HG03521 (cell line): ENCODE data around the gene SFXN4.
"Not testable (repeated sequence)": the region's sequence is repeated elsewhere in the genome, so short reads cannot be mapped to it uniquely, and the experiment has no call there.

ENCODE experiments used
- ATAC-seq: cut with Tn5 transposase; IDR thresholded peaks from one replicate; pipeline ENCODE4 v1.9.1; 2021; ENCODE audit warnings: mild to moderate bottlenecking, moderate library complexity; ENCODE audit not compliant: unreplicated experiment

The SFXN4 gene

GRCh38 chr10:119149157-119149556, 16.4 kb downstream of the SFXN4 start:
- ATAC-seq, result no peak

DNA sequence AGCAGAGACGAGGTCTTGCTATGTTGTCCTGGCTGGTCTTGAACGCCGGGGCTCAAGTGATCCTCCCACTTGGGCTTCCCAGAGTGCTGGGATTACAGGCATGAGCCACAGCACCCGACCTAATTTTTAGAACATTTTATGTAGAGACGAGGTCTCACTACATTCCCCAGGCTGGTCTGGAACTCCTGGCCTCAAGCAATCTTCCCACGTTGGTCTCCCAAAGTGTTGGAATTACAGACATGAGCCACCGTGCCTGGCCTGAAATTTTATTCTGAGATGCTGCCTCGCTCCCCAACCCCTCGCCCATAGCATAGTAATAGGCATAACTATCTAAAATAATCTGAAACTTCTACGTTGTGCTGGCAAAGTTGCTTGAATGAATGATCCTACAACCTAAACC, 21.9 kb downstream of the SFXN4 start:
- no peak for ATAC-seq

DNA sequence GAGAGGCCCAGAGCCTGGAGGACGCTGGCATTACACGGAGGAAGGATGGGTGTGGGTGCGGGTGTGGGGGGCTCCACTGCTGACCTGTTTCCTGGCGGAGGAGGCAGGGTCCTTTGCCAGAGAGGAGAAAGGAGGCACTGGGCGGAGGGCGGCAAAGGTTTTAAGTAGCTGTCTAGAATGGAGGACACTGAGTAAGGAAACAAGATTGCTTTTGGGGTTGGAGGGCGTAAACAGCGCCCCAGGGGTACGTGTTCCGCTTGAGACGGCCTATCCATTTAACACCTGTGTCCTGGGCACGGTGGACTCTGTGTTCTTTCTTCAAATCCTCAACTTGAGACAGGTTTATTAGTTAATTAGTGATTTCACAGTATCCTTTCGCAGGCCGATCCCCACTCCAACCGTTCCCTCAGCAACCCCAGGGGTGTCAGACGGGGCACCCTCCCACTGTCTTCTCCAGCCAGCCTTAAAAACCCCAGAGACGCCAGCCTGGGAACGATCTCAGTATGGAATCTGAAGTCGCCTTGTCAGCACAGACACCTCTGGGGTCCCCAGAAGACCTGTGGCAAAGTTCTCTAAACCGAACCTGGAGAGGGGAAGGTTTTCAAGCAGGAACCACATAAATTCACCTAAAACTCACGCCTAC, 24.8 kb downstream of the SFXN4 start:
- ATAC-seq, result no peak

GRCh38 chr10:119139464-119140067, 25.9 kb downstream of the SFXN4 start:
- no peak for ATAC-seq

- no peak for ATAC-seq
Measured at GRCh38 chr10:119138346-119139306, 26.9 kb downstream of the SFXN4 start.

GRCh38 chr10:119137878-119138277, 27.6 kb downstream of the SFXN4 start:
- not testable (repeated sequence) for ATAC-seq

DNA sequence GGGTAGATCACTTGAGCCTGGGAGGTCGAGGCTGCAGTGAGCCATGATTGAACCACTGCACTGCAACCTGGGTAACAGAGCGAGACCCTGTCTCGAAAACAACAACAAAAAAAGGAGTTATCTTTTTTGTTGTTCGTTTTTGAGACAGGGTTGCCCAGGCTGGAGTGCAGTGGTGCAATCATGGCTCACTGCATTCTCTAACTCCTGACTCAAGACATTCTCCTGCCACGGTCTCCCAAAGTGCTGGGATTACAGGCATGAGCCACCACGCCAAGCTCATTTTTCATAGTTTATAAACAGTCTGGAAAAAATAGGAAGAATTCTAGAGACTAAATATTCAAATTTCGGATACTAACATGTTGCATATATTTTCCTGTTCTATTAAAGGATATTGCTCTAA, 29.4 kb downstream of the SFXN4 start:
- ATAC-seq, result no peak

- ATAC-seq, result no peak
Measured at GRCh38 chr10:119135513-119135881, 30.0 kb downstream of the SFXN4 start.

DNA sequence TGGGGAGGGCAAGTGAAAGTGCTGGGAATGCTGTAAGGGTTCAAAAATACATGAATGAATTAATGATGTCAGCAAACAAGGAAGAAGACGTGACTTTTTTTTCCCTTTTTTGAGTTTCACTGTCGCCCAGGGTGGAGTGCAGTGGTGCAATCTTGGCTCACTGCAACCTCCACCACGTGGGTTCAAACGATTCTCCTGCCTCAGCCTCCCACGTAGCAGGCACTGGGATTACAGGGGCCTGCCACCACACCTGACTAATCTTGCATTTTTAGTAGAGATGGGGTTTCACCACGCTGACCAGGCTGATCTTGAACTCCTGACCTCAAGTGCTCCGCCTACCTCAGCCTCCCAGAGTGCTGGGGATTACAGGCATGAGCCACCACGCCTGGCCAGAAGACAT, 31.6 kb downstream of the SFXN4 start:
- no peak for ATAC-seq

DNA sequence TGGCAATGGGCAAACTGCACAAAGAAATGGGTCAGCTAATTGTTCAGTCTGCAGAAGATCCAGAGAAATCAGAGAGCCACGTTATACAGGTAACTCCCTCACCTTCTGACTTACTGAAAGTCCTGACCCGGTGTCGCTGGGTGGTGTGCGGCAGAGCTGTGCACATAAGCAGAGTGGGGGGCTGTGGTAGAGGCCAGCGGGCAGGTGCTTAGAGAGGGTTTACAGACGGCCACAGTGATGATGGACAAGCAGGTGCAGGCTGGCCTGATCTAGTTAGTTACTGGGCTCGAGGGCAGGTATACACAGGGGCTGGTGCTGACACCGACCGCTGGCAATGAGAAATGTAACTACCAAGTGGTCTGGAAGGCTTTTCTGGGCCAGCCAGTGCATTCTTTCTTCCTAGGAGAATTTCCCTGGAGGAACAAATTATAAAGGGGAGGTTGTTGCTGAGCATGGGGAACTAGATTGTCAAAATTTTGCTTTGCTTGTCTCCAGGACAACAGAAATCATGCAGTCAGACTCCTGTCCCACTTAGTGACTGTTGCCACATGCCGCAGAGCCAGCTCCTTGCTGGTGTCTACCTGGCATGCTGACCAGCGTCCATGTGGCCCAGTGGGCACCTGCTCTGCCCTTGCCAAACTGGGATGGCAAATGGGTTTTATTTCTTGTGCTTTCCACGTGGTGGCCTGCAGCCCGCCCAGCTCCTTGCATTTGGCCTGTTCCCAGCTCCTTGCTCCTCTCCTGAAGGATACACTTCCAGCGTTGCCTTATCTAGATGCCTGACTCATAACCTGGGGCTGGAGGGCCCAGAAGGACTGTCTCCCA, 32.8 kb downstream of the SFXN4 start:
- ATAC-seq, result no peak

DNA sequence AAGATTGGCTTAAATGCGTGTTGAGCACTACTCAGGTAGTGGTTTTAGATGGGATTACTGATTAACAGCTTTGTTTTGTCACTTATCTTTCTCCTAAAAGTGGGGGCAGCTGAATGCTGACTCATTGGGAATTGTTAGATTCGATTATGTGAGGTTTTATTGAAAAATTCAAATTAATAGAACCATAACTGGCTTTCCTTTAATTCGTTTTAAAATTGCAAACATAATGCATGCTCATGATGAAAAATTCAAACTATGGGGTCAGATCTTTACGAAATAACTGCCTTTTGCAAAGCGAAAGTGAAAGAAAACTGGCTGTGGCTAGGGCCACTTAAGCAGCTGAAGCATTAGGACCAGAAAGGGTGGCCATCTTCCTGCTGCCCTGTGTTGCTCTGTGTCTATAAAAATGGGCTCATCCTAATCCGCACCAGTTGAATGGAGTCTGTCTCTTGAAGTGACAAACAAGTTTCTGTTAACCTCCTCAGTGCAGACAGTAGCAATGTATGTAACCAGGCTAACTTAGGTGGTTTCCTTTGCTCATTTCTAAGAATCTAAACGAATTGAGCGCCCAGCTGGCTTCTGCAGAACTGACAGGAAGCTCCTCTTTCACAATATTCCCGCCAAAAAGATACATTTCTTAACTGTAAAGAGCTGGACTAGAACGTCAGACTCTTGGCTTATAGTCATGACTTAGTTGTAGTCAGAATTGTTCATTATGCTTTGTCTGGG, 33.8 kb downstream of the SFXN4 start:
- ATAC-seq, result peak; percentile 43

DNA sequence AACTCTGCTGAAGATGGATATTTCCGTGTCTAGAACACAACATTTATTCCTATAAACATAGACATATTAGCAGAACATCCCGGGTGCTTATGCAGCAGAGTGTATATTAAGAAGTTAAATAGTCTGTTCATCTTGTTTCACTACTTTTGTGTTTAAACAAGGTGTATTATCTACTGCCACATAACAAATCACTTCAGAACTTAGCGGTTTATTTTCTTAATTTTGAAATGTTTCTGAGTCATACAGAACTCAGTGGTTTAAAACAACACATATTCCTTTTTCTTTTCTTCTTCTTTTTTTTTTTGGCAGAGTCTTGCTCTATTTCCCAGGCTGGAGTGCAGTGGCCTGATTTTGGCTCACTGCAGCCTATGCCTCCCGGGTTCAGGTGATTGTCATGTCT, 35.8 kb downstream of the SFXN4 start:
- no peak for ATAC-seq

DNA sequence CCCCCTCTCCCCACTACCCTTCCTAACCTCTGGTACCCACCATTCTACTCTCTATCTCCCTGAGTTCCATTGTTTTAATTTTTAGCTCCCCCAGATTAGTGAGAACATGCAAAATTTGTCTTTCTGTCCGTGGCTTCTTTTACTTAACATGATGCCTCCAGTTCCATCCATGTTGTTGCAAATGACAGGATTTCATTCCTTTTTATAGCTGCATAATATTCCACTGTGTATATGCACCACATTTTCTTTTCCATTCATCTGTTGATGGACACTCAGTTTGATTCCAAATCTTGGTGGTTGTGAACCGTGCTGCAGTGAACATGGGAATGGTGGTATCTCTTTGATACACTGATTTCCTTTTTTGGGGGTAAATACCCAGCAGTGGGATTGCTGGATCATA, 39.6 kb downstream of the SFXN4 start:
- no peak for ATAC-seq

DNA sequence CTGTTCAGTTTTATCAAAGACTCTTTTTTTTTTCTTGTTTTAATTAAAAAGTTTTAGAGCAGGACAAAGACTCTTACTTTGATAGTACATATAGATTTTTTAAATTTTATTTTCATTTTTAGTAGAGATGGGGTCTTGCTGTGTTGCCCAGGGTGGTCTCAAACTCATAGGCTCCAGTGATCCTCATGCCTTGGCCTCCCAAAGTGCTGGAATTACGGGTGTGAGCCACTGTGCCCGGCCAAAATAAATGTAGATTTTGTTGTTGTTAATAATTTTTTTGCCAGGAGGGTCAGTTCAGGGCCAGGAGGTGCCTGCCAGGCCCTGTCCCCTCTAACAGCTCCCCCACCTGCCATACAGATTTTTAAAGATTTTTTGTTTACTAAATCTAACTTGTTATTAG, 44.6 kb downstream of the SFXN4 start:
- no peak for ATAC-seq

- peak; percentile 79 for ATAC-seq
Measured at GRCh38 chr10:119120413-119120867, 45.1 kb downstream of the SFXN4 start.

DNA sequence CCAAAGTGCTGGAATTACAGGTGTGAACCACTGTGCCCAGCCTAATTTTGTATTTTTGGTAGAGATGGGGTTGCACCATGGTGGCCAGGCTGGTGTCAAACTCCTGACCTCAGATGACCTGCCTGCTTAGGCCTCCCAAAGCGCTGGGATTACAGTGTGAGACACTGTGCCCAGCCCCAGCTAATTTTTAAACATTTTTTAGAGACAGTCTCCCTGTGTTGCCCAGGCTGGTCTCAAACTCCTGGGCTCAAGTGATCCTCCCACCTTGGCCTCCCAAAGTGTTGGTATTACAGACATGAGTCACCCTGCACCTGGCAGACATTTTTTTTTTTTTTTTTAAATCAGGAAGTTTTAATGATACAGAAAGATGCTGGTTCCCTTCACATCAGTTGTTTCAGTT, 46.1 kb downstream of the SFXN4 start:
- no peak for ATAC-seq

GRCh38 chr10:119118231-119118630, 47.3 kb downstream of the SFXN4 start:
- no peak for ATAC-seq

- no peak for ATAC-seq
Measured at GRCh38 chr10:119116326-119116951, 49.1 kb downstream of the SFXN4 start.

- ATAC-seq, result no peak
Measured at GRCh38 chr10:119115926-119116325, 49.6 kb downstream of the SFXN4 start.
